K562 (cell line): ENCODE results near the gene COMMD1. TPM values are rescaled to one million over a fixed set of nuclear protein-coding genes. Genes with fewer than 3 reads are reported as not detected.

ENCODE experiments used
- ARHGAP35 ChIP-seq: fragments of 450-650 bp; IDR thresholded peaks from 2 replicates; pipeline ENCODE4 v1.6.1; 2018; ENCODE audit not compliant: partially characterized antibody
- ASH1L ChIP-seq: fragments of 450-650 bp; IDR thresholded peaks from 2 replicates; pipeline ENCODE4 v1.6.1; 2018; ENCODE audit warnings: borderline replicate concordance, mild to moderate bottlenecking, low read depth; ENCODE audit not compliant: partially characterized antibody
- CHD2 ChIP-seq: IDR thresholded peaks from 2 replicates; pipeline ENCODE4 v1.6.1; 2011; ENCODE audit warnings: low read depth, low read length
- ETS2 ChIP-seq: IDR thresholded peaks from 2 replicates; pipeline ENCODE4 v1.6.1; 2016; ENCODE audit warnings: borderline replicate concordance, missing genetic modification characterization, mild to moderate bottlenecking, moderate library complexity, missing compliant biosample characterization; ENCODE audit not compliant: poor library complexity, severe bottlenecking
- GTF2A2 ChIP-seq: IDR thresholded peaks from 2 replicates; pipeline ENCODE4 v1.6.1; 2016; ENCODE audit warnings: mild to moderate bottlenecking, missing genetic modification characterization, missing compliant biosample characterization
- L3MBTL2 ChIP-seq: fragments of 450-650 bp; IDR thresholded peaks from 2 replicates; pipeline ENCODE4 v1.6.1; 2016; ENCODE audit warnings: mild to moderate bottlenecking, moderate library complexity
- LCOR ChIP-seq: sonication (generic); formaldehyde crosslinking; IDR thresholded peaks from 2 replicates; pipeline ENCODE4 v1.8.0; 2022; ENCODE audit warnings: mild to moderate bottlenecking, missing genetic modification reagents
- MBD2 ChIP-seq: sonication (generic); IDR thresholded peaks from 2 replicates; pipeline ENCODE4 v1.6.1; 2016; ENCODE audit warnings: low read depth, borderline replicate concordance
- MTA2 ChIP-seq: fragments of 450-650 bp; IDR thresholded peaks from 2 replicates; pipeline ENCODE4 v1.6.1; 2016; ENCODE audit warnings: low read depth
- NR2C2 ChIP-seq, 2 experiments: fragments of 200-800 bp in 1 of 2; sonication (Bioruptor generic) in 1 of 2; sonication (generic) in 1 of 2; formaldehyde crosslinking in 1 of 2; IDR thresholded peaks; 2 replicates each; pipeline versions ENCODE4 v1.6.1 to v1.8.0; 2016 to 2022; ENCODE audit warnings: mild to moderate bottlenecking in 1 of 2, missing compliant biosample characterization in 1 of 2, missing genetic modification characterization in 1 of 2, missing genetic modification reagents in 1 of 2
- RUNX1 ChIP-seq: sonication (generic); IDR thresholded peaks from 2 replicates; pipeline ENCODE4 v1.6.1; 2016; ENCODE audit warnings: antibody characterized with exemption, low read depth
- SETDB1 ChIP-seq: IDR thresholded peaks from one replicate; pipeline ENCODE4 v1.6.1; 2012; ENCODE audit warnings: low read length, control low read depth, inconsistent platforms
- SMARCB1 ChIP-seq: IDR thresholded peaks from 2 replicates; pipeline ENCODE4 v1.6.1; 2011; ENCODE audit warnings: improper control_type of control experiment, low read depth; ENCODE audit not compliant: insufficient read length
- SP1 ChIP-seq: sonication (generic); formaldehyde crosslinking; IDR thresholded peaks from 2 replicates; pipeline ENCODE4 v1.8.1; 2022; ENCODE audit warnings: mild to moderate bottlenecking, missing genetic modification reagents
- TFAM ChIP-seq: fragments of 250-450 bp; sonication (Bioruptor Pico); conservative IDR thresholded peaks from 2 replicates; pipeline ENCODE4 v1.5.0; 2021; ENCODE audit warnings: mild to moderate bottlenecking, moderate library complexity
- TRIM28 ChIP-seq: fragments of 450-650 bp; IDR thresholded peaks from 2 replicates; pipeline ENCODE4 v1.6.1; 2017
- ZNF224 ChIP-seq: sonication (generic); formaldehyde crosslinking; IDR thresholded peaks from 2 replicates; pipeline ENCODE4 v1.8.0; 2022; ENCODE audit warnings: mild to moderate bottlenecking, missing genetic modification reagents
- polyA plus RNA-seq, 8 experiments: library from polyadenylated mRNA; depleted of rRNA in 4 of 8; stranded (reverse) in 5 of 8; unstranded in 3 of 8; fragments of >200 nt; fragmentation: Nextera tagmentation in 2 of 8; fragmentation: Illumina TruSeq in 1 of 8; extraction: Ambion mirVana in 2 of 8; extraction: Trizol in 1 of 8; gene quantifications; 2 replicates each; pipeline versions ENCODE4 v1.2.1 to v1.2.3, GENCODE V29; 2011 to 2014; ENCODE audit warnings: inconsistent platforms in 1 of 8, missing spikeins in 1 of 8
- total RNA-seq, 7 experiments: library from RNA; depleted of rRNA in 6 of 7; stranded (reverse); fragments of >200 nt in 6 of 7; fragmentation: Illumina TruSeq in 2 of 7; extraction: Trizol in 2 of 7; gene quantifications; 2 replicates each; pipeline versions ENCODE4 v1.2.1 to v1.2.3, GENCODE V29; 2011 to 2021; ENCODE audit warnings: low replicate concordance in 1 of 7
- TF ChIP-seq, protein P1 (sequence below): fragments of 250-450 bp; sonication (Bioruptor Pico); IDR thresholded peaks from 2 replicates; pipeline ENCODE4 v1.4.0; 2020; ENCODE audit warnings: mild to moderate bottlenecking, moderate library complexity
- TF ChIP-seq, protein P2 (sequence below): fragments of 450-650 bp; formaldehyde crosslinking; IDR thresholded peaks from 2 replicates; pipeline ENCODE4 v1.4.0; 2020; ENCODE audit warnings: mild to moderate bottlenecking, moderate library complexity
- TF ChIP-seq, protein P3 (sequence below), 3 experiments: IDR thresholded peaks in 2 of 3; conservative IDR thresholded peaks in 1 of 3; 2 replicates each; pipeline ENCODE4 v1.5.1; 2011 to 2012; ENCODE audit warnings: low read length in 3 of 3, mild to moderate bottlenecking in 3 of 3, control low read depth in 2 of 3, improper control_type of control experiment in 1 of 3, inconsistent platforms in 1 of 3, low read depth in 1 of 3, mixed read lengths in 1 of 3, moderate library complexity in 1 of 3; ENCODE audit not compliant: insufficient read depth in 2 of 3
- TF ChIP-seq, protein P4 (sequence below): fragments of 450-650 bp; IDR thresholded peaks from 2 replicates; pipeline ENCODE4 v1.6.1; 2016; ENCODE audit warnings: borderline replicate concordance

The COMMD1 gene
- total and polyA plus RNA-seq, 9 of the 15 experiments (the other 6 are each of a cell fraction or from before 2014, with no cell fraction given), result 14.4 to 77.0 (median 21.4) TPM

DNA sequence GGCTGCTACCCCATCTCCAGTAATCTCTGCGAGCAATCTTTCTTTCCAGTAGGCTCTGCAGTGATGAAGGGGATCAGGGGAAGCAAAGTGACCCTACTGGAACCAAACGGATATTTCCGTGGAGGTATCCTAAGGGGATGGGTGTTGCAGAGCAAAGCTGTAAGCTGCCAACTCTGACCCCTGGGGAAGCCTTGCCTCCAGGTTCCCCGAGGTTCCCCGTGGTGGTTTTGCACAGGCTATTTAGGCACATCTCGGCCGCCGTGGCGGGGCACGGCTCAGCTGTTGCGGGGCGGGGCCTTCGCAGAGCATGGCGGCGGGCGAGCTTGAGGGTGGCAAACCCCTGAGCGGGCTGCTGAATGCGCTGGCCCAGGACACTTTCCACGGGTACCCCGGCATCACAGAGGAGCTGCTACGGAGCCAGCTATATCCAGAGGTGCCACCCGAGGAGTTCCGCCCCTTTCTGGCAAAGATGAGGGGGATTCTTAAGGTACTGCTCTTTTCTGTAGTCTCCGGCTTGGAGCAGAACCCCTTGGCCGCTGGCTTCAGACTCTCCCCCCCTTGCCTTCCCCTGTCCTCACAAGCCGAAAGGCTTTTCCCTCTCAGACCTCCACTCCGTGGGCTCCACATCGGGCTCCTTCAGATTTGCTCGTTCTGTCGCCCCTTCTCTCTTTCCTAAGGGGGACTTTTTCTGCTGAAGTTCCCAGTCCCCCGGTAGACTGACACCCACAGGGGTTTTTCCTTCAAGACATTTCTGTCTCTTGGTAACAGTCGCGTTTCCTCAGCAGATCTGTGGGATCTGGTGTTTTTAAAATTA is at the start of gene COMMD1 (continued):
- TF ChIP-seq ZNF224 (CRISPR knock-in tag) (no peak), ARHGAP35 (no peak), RUNX1 (0 out of 2 replicates have a peak, but pooled peaks have one; percentile 47), SP1 (0 out of 2 replicates have a peak, but pooled peaks have one; percentile 34), L3MBTL2 (peak; percentile 63), ETS2 (tag) (no peak), ASH1L (no peak), CHD2 (no peak), NR2C2 (CRISPR knock-in tag; IDR thresholded peaks at IDR 0.05) (no peak), NR2C2 (tag; IDR thresholded peaks at IDR 0.05) (peak; percentile 75), SETDB1 (no peak), TRIM28 (no peak), MTA2 (no peak), LCOR (CRISPR knock-in tag) (peak; percentile 36; the same call in 1 of the 2 replicates), GTF2A2 (tag) (no peak), SMARCB1 (no peak), TFAM (CRISPR knock-in tag) (no peak), MBD2 (peak; percentile 45; the same call in 1 of the 2 replicates)
- TF ChIP-seq, protein P1, sequence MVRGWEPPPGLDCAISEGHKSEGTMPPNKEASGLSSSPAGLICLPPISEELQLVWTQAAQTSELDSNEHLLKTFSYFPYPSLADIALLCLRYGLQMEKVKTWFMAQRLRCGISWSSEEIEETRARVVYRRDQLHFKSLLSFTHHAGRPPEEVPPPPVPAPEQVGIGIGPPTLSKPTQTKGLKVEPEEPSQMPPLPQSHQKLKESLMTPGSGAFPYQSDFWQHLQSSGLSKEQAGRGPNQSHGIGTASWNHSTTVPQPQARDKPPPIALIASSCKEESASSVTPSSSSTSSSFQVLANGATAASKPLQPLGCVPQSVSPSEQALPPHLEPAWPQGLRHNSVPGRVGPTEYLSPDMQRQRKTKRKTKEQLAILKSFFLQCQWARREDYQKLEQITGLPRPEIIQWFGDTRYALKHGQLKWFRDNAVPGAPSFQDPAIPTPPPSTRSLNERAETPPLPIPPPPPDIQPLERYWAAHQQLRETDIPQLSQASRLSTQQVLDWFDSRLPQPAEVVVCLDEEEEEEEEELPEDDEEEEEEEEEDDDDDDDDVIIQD (CRISPR knock-in tag), result no peak
- TF ChIP-seq, protein P2, sequence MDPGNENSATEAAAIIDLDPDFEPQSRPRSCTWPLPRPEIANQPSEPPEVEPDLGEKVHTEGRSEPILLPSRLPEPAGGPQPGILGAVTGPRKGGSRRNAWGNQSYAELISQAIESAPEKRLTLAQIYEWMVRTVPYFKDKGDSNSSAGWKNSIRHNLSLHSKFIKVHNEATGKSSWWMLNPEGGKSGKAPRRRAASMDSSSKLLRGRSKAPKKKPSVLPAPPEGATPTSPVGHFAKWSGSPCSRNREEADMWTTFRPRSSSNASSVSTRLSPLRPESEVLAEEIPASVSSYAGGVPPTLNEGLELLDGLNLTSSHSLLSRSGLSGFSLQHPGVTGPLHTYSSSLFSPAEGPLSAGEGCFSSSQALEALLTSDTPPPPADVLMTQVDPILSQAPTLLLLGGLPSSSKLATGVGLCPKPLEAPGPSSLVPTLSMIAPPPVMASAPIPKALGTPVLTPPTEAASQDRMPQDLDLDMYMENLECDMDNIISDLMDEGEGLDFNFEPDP (CRISPR knock-in tag), result no peak
- TF ChIP-seq, protein P3, sequence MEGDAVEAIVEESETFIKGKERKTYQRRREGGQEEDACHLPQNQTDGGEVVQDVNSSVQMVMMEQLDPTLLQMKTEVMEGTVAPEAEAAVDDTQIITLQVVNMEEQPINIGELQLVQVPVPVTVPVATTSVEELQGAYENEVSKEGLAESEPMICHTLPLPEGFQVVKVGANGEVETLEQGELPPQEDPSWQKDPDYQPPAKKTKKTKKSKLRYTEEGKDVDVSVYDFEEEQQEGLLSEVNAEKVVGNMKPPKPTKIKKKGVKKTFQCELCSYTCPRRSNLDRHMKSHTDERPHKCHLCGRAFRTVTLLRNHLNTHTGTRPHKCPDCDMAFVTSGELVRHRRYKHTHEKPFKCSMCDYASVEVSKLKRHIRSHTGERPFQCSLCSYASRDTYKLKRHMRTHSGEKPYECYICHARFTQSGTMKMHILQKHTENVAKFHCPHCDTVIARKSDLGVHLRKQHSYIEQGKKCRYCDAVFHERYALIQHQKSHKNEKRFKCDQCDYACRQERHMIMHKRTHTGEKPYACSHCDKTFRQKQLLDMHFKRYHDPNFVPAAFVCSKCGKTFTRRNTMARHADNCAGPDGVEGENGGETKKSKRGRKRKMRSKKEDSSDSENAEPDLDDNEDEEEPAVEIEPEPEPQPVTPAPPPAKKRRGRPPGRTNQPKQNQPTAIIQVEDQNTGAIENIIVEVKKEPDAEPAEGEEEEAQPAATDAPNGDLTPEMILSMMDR (IDR thresholded peaks at IDR 0.05 in 2 of 3, conservative IDR thresholded peaks at IDR 0.05 in 1 of 3; ENCODE audit: insufficient read depth in 2 of 3, low read depth in 1 of 3, low read length in 3 of 3), result no peak
- TF ChIP-seq, protein P4, sequence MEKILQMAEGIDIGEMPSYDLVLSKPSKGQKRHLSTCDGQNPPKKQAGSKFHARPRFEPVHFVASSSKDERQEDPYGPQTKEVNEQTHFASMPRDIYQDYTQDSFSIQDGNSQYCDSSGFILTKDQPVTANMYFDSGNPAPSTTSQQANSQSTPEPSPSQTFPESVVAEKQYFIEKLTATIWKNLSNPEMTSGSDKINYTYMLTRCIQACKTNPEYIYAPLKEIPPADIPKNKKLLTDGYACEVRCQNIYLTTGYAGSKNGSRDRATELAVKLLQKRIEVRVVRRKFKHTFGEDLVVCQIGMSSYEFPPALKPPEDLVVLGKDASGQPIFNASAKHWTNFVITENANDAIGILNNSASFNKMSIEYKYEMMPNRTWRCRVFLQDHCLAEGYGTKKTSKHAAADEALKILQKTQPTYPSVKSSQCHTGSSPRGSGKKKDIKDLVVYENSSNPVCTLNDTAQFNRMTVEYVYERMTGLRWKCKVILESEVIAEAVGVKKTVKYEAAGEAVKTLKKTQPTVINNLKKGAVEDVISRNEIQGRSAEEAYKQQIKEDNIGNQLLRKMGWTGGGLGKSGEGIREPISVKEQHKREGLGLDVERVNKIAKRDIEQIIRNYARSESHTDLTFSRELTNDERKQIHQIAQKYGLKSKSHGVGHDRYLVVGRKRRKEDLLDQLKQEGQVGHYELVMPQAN, result no peak; the same call in 1 of the 2 replicates
